ENCODE data around the gene ALDOB.

The ALDOB gene

DNA sequence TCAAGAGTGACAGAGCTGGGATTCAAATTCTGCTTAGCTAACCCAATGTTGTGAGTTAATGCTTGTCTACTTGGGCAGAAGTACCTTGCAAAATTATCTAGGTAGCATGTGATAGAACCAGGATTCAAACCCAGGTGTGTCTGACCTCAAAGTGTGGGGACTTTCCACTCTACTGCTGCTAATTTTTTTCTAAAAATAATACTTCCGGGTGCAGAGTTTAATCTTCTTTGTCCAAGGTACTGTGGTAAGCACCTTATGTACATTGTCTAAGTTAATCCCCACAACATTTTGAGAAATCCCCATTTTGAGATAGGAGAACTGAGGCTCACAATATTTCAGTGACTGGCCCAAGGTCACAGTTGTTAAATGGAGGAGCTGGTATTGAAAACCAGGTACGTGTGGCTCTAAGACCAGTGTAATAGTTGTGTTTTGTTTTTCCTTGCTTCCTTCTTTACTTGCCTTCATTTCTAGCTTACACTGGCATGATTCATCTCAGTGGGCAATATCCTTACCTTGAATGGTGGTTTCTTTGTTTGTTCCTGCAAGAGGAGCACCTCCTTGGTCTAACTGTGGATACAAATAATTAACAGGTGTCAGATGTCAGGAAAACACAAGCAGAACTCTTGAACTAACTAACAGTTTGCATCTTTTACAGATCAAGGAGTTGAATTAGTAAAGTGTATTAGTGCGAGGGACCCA lies 7.5 kb downstream of the ALDOB start:
- DNase-seq (ENCODE audit: low read depth in 2 of 2, low spot score in 1 of 2): no peak

DNA sequence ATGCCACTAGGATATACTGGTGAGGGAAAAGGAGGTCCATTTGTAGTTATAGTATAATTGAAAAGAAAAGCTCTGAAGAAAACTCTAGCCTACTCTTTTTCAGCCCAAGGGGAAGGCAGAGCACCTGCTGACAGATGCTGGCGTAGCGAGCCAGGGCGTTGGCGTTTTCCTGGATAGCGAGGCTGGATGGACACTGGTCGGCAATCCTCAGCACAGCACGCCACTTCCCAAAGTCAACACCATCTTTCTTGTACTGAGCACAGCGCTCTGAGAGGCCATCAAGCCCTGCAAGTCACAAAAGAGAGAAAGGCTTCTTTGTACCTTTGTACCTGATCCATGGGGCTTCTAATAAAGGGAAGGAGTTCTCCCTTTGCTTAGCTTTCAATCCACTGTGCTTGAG lies 8.2 kb downstream of the ALDOB start:
- DNase-seq (ENCODE audit: low read depth in 2 of 2, low spot score in 1 of 2): no peak

DNA sequence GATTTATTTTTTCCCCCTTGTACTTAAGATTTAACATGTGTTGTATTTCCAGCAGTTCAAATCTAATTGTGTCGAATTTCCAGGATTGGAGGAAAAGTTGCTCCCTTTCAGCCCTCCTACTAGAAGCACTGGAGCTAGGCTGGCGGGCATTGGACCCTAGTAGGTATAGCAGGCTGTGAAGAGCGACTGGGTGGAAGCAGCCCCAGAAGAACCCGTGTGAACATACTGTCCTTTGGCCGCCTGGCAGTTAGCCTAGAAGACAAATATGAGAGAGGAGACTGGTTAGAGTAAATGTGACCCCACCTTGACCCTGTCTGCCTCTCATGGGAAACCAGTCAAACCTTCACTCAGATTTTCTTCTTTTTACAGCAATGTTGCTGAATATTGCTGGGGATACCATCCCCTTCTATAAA lies 13.9 kb downstream of the ALDOB start:
- no peak for DNase-seq (ENCODE audit: low read depth in 2 of 2, low spot score in 1 of 2)

DNA sequence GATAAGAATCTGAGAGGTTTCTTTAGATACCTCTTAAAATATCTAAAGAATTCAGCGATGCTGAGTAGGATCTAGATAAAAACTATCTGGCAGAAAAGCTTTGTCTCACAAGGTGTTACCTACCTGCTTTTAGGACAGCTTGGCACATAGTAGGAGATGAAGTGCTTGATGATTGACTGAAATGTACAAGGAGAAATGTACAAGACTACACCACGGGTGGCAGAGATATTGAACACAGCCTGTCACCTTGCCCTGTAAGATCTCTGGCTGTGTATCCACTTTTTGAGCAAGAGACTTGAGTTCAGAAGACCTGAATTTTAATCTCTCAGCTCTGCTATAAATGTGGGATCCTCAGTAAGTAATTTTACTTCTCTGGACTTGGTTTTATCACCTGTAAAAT lies 15.7 kb downstream of the ALDOB start:
- no peak for DNase-seq (ENCODE audit: low read depth in 2 of 2, low spot score in 1 of 2)

DNA sequence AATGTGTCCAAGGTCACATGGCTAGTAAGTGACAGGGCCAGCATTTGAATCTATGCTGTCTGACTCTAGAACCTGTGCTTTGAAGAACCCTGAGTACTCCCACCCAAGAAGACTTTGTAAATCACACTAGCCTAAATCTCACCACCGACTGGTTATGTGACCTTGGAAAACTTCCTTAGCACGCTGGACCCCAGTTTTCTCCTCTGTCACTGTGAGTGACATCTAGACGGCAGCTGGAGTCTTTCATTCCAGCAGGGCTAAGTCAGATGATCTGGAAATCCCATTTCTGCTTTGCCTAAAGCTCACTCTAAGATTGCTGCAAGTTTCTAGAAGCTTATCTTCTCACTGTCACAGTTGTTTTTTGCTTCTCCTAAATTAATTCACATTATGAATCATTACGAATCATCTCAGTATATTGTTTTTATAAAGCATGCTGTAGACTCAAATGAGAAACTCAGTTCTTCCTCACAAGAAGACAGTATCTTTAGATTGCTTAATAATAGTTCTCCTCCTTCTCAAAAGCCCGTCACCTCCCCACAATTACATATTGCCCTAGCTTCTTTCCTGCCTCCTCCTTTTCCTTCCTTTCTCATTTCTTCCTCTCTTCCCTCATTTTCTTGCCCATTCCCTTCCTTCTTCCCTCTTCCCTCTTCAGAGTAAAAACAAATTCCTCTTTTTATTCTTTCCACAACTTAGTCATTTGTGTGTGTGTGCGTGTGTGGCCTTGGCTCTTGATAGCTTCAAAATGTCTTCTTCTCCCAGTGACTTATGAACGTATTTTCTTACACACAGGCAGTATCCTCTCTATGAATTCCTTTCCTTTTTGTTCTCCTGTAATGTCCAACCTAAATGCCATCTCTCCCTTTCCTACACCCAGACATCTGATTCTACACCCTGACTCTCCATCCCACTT lies 16.8 kb downstream of the ALDOB start:
- no peak for DNase-seq (ENCODE audit: low read depth in 2 of 2, low spot score in 1 of 2)

DNA sequence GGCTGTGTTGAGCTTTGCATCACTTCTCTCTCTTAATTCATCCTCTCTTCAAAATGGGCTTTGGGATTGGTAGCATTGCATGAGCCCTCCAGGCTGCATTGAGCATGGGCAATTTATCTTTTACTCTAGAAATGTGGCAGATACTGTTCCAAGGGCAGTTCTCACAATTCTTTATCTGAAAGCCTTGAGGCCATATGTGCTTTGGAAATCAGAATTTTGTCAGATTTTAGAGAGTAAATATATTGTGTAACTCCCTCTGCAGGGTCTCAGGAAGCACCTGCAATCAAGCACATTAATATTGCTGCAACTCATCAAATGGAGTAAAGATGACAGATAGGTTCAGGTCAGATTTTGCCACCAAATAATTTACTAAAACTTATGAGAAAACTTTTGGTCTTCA lies 17.6 kb downstream of the ALDOB start:
- DNase-seq (ENCODE audit: low read depth in 2 of 2, low spot score in 1 of 2): no peak

DNA sequence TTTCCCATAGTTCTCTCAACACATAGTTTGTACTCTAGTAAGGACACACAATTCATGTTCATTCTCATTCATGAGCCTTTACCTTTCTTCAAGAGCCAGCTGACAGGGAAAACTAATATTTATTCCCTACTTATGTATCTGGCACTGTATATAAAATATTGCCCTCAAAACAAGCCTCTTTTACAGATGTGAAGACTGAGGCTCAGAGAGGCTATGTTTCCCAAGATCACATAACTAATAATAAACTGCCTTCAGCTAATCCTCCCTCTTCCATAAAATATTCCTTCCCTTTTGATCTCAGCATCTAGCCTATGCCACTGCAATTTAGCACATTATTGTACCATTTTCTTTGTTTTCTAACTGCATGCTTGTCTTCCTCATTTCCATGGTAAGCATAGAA lies 18.2 kb downstream of the ALDOB start:
- no peak for DNase-seq (ENCODE audit: low read depth in 2 of 2, low spot score in 1 of 2)

DNA sequence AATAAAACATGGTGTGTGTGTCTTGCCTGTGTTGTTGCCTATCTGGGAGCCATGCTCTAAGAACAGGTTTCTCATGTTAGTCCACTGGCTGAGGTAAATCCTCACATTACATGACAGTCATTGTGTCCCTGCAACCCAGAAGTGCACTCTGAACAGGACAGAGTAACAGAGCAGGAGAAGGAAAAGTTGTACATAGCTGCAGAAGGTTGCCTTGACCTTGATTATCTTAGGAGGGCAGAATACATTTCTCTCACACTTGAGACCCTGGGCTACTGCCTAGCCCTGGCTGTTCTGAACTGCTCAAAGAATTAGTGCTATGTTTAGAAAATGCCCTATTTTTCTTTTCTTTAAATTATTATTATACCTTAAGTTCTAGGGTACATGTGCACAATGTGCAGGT lies 20.0 kb downstream of the ALDOB start:
- no peak for DNase-seq (ENCODE audit: low read depth in 2 of 2, low spot score in 1 of 2)

DNA sequence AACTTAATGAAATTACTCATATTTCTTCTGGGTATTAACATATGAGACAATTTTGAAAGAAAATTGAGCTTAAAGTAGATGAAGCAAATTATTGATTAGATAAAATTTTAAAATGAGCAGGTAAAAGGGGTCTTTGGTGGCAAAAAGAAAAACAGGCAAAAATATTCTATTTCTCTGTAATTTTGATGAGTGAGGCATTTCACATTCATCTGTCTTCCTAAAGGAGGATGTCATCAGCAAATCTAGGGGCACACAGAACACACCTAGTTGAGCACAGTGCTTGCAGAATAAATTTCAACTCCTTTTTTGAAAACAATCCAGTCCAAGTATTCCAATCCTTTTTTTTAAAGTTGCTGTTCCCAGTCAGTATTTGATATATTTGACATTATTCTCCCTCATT lies 20.7 kb downstream of the ALDOB start:
- DNase-seq (ENCODE audit: low read depth in 2 of 2, low spot score in 1 of 2): no peak

DNA sequence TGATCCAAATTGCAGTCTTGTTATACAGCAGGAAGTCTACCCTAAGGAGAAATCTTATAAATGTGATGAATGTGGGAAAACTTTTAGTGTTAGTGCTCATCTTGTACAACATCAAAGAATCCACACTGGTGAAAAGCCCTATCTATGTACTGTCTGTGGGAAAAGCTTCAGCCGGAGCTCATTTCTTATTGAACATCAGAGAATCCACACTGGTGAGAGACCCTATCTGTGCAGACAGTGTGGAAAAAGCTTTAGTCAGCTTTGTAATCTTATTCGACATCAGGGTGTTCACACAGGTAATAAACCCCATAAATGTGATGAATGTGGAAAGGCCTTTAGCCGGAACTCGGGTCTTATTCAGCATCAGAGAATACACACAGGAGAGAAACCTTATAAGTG lies 26.5 kb downstream of the ALDOB start:
- DNase-seq (ENCODE audit: low read depth in 2 of 2, low spot score in 1 of 2): no peak

DNA sequence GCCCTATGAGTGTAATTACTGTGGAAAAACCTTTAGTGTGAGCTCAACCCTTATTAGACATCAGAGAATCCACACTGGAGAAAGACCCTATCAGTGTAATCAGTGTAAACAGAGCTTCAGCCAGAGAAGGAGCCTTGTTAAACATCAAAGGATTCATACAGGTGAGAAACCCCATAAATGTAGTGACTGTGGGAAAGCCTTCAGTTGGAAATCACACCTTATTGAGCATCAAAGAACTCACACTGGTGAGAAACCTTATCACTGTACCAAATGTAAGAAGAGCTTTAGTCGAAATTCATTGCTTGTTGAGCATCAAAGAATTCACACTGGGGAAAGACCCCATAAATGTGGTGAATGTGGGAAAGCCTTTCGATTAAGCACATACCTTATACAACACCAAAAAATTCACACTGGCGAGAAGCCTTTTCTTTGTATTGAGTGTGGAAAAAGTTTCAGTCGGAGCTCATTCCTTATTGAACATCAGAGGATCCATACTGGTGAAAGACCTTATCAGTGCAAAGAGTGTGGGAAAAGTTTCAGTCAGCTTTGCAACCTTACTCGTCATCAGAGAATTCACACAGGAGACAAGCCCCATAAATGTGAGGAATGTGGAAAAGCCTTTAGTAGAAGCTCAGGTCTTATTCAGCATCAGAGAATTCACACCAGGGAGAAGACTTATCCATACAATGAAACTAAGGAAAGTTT lies 27.0 kb downstream of the ALDOB start:
- no peak for DNase-seq (ENCODE audit: low read depth in 2 of 2, low spot score in 1 of 2)

DNA sequence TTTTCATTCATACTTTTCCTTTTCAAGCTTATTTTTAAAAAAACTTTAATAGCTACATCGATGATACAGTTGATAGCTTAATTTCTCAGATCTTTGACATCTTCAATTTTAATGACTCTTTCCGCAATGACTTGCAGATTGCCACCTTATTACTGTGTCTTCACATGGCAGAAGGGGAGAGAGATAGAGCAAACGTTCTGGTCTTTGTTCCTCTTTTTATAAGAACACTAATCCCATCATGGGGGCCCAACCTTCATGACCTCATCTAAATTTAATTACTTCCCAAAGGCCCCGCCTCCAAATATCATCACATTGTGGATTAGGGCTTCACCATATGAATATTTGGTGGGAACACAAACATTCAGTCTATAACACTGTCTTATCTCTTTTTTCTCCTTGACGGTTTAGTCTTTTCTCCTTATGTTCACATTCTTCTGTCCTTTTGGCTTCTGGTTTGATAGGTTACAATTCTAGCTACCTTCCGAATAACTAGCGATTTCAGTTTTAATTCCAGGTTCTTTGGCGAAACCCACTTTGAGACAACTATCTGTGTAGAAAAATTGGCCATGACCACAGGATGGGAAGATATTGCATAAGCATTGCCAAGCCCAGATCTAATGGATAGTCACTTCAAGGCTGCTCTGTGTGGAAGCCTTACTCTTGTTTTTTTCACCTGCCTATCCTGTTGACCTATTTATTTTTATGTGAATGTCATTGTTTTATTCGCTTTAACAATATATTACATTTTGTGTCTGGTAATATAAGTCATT lies 31.9 kb downstream of the ALDOB start:
- DNase-seq (ENCODE audit: low read depth in 2 of 2, low spot score in 1 of 2): no peak

DNA sequence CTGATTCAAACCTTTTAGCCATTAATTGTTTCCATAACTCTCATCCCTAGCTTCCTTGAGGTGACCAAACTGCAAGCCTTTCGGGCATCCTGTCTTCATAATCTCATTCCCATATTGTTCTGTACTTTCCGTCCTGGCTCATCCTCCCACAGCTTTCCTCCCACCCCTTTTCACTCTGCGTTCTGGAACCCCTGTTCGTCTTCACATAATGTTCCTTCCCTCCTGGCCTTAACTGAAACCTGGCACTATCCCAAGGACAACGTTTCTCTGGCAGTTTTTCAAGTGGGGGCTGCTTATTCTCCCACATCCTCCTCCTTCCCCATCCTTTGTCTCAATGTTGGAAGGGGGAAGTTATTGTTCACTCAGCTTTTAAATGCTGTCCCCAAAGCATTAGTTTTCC lies 35.5 kb downstream of the ALDOB start:
- DNase-seq (ENCODE audit: low read depth in 2 of 2, low spot score in 1 of 2): no peak

DNA sequence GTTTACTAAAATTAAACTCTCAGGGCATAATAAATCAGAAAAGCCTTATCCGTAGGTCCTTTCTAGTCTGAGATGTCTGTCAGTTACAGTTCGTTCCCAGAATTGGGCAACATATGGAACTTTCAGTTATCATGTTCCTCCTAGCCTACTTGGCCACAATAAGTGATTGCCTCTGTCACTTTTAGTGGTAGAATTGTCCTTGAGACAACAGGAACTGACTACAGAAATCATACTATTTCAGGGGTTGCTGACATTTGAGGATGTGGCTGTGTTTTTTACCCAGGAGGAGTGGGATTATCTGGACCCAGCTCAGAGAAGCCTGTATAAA lies 36.0 kb downstream of the ALDOB start:
- DNase-seq (ENCODE audit: low read depth in 2 of 2, low spot score in 1 of 2): no peak

DNA sequence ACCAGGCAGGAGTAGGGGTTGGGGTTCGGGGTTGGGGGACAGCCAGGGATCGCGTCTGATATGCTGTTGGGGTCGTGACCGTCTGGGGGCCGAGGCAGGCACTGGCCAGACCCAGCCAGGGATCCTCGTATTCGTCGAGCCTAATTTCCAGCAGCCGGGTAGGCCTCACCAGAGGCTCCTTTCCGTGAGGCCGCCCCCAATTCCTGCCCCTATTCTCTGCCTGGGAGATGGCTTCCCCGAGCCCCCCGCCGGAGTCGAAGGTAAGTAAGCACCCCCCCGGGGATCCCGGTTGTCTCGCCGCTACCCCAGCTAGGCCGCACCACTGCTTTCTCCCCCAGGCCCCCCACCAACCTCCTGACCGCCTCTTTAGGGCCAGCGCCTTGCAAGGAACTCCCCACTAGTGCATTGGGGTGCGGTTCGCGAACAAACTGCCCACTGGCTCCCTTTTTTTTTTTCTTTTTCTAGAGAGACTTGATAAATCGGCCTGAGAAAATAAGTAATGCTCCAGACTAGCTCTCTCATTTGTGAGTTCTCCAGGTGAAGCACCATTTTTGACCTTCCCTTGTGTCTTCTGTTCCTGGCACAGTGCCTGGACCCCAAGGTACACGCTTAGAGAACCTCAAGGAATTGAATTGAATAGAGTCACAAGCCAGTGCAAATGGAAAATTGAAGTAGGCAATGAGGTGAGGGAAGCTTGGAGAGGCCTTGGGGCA lies 36.5 kb downstream of the ALDOB start:
- DNase-seq (ENCODE audit: low read depth in 2 of 2, low spot score in 1 of 2): peak in 1 of 2 donors; percentile 5

DNA sequence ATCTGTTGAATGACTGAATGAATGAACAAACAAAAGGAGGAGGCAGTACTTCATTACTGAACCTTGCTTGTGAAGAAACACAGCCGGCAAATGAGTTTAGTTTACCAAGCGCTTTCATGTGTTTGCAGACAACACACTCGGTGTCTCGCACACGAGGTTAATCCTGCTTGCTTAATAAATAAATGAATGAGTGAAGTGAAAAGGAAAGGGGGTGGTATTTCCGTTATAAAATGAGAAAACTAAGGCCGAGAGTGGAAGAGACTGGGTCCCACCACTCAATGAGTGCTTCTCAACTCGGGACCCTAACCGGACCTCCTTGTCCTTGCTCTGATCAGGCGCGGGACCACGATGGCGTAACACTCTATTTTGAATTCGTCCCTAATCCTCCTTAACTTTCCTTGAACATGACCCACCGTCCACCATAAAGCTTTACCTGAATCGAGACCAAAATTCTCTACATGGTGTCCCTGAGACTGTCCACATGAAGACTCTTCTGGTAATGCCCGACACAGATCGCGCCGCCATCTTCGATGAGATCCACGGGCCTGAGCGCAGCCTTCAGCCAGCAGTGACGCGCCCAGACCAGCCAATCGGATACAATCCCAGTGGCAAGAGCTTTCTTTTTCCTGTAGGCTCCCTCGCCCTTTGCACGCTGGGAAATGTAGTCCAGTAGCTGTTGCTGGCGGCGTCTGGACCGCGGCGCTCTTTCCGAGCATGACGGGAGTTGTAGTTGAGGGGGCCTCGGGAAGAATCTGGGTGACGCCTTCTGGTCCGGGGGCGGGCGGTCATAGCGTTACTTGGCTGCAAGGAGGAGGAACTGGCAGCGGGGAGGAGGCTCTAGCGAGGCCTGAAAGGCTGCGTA lies 37.3 kb downstream of the ALDOB start, which contains the start of the genes MRPL50 and ZNF189:
TSS of gene MRPL50 (minus strand) at position 551 of the 862 bp plus-strand sequence. CDS start at position 525, 26 bp downstream.
TSS of gene ZNF189 (plus strand) at position 784 of the 862 bp plus-strand sequence. CDS start 306 bp downstream, outside the sequence.
- peak; percentile 79 to 92 for DNase-seq (ENCODE audit: low read depth in 2 of 2, low spot score in 1 of 2)

DNA sequence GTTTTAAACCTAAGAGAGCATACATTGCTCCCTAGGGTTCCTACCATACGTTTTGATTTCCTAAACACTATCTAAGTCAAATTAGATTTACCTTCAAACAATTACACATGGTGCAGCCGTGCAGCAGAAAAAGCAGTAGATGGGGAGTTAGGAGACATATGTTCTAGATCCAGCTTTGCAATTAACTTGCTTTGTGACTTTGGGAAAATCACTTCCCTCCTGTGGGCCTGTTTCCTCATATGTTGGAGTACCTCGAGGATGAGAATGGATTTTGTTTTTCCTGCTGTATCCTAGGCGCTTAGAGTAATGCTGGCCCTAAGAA lies 37.9 kb downstream of the ALDOB start:
- DNase-seq (ENCODE audit: low read depth in 2 of 2, low spot score in 1 of 2): no peak

DNA sequence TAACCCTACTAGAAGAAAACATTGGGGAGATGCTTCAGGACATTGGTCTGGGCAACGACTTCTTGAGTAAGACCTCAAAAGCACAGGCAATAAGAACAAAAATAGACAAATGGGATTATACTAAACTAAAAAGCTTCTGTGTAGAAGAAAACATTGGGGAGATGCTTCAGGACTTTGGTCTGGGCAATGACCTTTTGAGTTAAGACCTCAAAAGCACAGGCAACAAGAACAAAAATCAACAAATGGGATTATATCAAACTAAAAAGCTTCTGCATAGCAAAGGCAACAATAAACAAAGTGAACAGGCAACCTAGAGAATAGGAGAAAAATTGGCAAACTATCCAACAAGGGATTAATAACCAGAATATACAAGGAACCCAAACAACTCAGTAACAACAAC lies 40.9 kb downstream of the ALDOB start:
- no peak for DNase-seq (ENCODE audit: low read depth in 2 of 2, low spot score in 1 of 2)

DNA sequence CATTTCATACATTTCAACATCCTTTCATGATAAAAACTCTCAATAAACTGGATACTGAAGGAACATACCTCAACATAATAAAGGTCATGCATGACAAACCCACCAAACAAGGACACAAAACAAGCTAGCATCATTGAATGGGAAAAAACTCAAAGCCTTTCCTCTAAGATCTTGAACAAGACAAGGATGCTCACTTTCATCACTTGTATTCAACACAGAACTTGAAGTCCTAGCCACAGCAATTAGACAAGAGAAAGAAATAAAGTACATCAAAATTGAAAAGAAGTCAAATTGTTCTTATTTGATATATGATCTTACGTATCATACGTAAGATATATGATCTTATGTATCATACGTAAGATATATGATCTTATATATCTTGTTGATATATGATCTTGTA lies 42.4 kb downstream of the ALDOB start:
- DNase-seq (ENCODE audit: low read depth in 2 of 2, low spot score in 1 of 2): no peak

Measured in stimulated activated CD8-positive, alpha-beta memory T cell treated with anti-CD3 and anti-CD28 coated beads, Interleukin-4, amount 100 ng/mL, for 1 hour (primary cell).